SK-N-SH (cell line): ENCODE results near the gene CTBS. TPM values are rescaled to one million over a fixed set of nuclear protein-coding genes. Genes with fewer than 3 reads are reported as not detected.
"Not testable (repeated sequence)": the region's sequence is repeated elsewhere in the genome, so short reads cannot be mapped to it uniquely, and the experiment has no call there.

Source experiments
- CTCF ChIA-PET: fragments of 300-600, 350-600 bp; formaldehyde crosslinking; extraction: SDS; loops from one replicate; lab custom pipeline; 2021; lab: Yijun Ruan, JAX
- POLR2A ChIA-PET: fragments of 350-600 bp; sonication (Branson Sonifier 250); formaldehyde crosslinking; extraction: SDS; loops from one replicate; lab custom pipeline; 2020; ENCODE audit warnings: antibody characterized with exemption, inconsistent platforms; lab: Yijun Ruan, JAX
- DNase-seq: peaks from one replicate; pipeline ENCODE4 v3.0.0; 2012
- H2AFZ ChIP-seq: fragments of 200-600 bp; sonication (generic); 2 replicates; pipeline ENCODE4 v1.8.1; 2016; ENCODE audit warnings: antibody characterized with exemption, mild to moderate bottlenecking, low read depth
- H3F3A ChIP-seq: fragments of 200-600 bp; sonication (generic); replicated peaks from 2 replicates; pipeline ENCODE3; 2016; ENCODE audit warnings: antibody characterized with exemption, mild to moderate bottlenecking; ENCODE audit not compliant: insufficient read depth
- H3K27ac ChIP-seq, 2 experiments: fragments of 200-500 bp in 1 of 2; fragments of 200-600 bp in 1 of 2; sonication (Bioruptor generic) in 1 of 2; sonication (generic), shearing (Covaris generic) in 1 of 2; 2 replicates each; pipeline versions ENCODE4 v1.5.1 to v1.6.1; 2014 to 2016; ENCODE audit warnings: low read depth in 2 of 2, inconsistent platforms in 1 of 2, low read length in 1 of 2, mild to moderate bottlenecking in 1 of 2, mixed read lengths in 1 of 2
- H3K27me3 ChIP-seq: fragments of 200-600 bp; sonication (generic), shearing (Covaris generic); 2 replicates; pipeline ENCODE4 v1.6.1; 2016; ENCODE audit warnings: mixed run types; ENCODE audit not compliant: insufficient read depth
- H3K36me3 ChIP-seq, 2 experiments: fragments of 200-500 bp in 1 of 2; fragments of 200-600 bp in 1 of 2; sonication (Bioruptor generic) in 1 of 2; sonication (generic) in 1 of 2; replicated peaks in 1 of 2; 2 replicates each; pipeline versions ENCODE3 to v1.5.1; 2014 to 2016; ENCODE audit warnings: low read length in 1 of 2, mild to moderate bottlenecking in 1 of 2; ENCODE audit not compliant: insufficient read depth in 2 of 2, control insufficient read depth in 1 of 2
- H3K4me1 ChIP-seq, 2 experiments: fragments of 200-500 bp in 1 of 2; fragments of 200-600 bp in 1 of 2; sonication (Bioruptor generic) in 1 of 2; sonication (generic), shearing (Covaris generic) in 1 of 2; 2 replicates each; pipeline versions ENCODE4 v1.5.1 to v1.6.1; 2014 to 2016; ENCODE audit warnings: low read depth in 1 of 2, low read length in 1 of 2, mixed run types in 1 of 2; ENCODE audit not compliant: insufficient read depth in 2 of 2, control insufficient read depth in 1 of 2
- H3K4me2 ChIP-seq: fragments of 200-600 bp; sonication (generic), shearing (Covaris generic); 2 replicates; pipeline ENCODE4 v1.6.1; 2017; ENCODE audit warnings: mixed run types
- H3K4me3 ChIP-seq, 2 experiments: fragments of 200-500 bp in 1 of 2; fragments of 200-600 bp in 1 of 2; sonication (Bioruptor generic) in 1 of 2; sonication (generic), shearing (Covaris generic) in 1 of 2; 2 replicates each; pipeline versions ENCODE4 v1.5.1 to v1.8.1; 2014 to 2016; ENCODE audit warnings: low read depth in 2 of 2, inconsistent platforms in 1 of 2, low read length in 1 of 2, mild to moderate bottlenecking in 1 of 2, mixed read lengths in 1 of 2, moderate library complexity in 1 of 2
- H3K79me2 ChIP-seq: fragments of 200-600 bp; sonication (generic); 2 replicates; pipeline ENCODE4 v1.8.1; 2017; ENCODE audit warnings: mild to moderate bottlenecking; ENCODE audit not compliant: insufficient read depth
- H3K9ac ChIP-seq: fragments of 200-600 bp; sonication (generic); 2 replicates; pipeline ENCODE4 v1.6.1; 2017; ENCODE audit warnings: mixed run types
- H3K9me2 ChIP-seq: fragments of 200-600 bp; sonication (generic); 2 replicates; pipeline ENCODE4 v1.6.1; 2017; ENCODE audit warnings: mixed run types
- H3K9me3 ChIP-seq: fragments of 200-600 bp; sonication (generic); 2 replicates; pipeline ENCODE4 v1.6.1; 2017; ENCODE audit warnings: mixed run types, mild to moderate bottlenecking, moderate library complexity
- H4K20me1 ChIP-seq: fragments of 200-600 bp; sonication (generic); 2 replicates; pipeline ENCODE4 v1.6.1; 2017; ENCODE audit warnings: mild to moderate bottlenecking, mixed run types; ENCODE audit not compliant: insufficient read depth
- CHD2 ChIP-seq: fragments of 150-350 bp; IDR thresholded peaks from 2 replicates; pipeline ENCODE4 v1.6.1; 2018; ENCODE audit warnings: low read length; ENCODE audit not compliant: partially characterized antibody
- EP300 ChIP-seq, 2 experiments: IDR thresholded peaks; 2 replicates each; pipeline versions ENCODE4 v1.4.0 to v1.6.1; 2012; ENCODE audit warnings: borderline replicate concordance in 1 of 2, low read depth in 1 of 2, low read length in 1 of 2
- EZH2phosphoT487 ChIP-seq: fragments of 200-600 bp; sonication (generic); IDR thresholded peaks from 2 replicates; pipeline ENCODE4 v1.6.1; 2017; ENCODE audit warnings: low read depth, mixed run types, mild to moderate bottlenecking, antibody characterized with exemption, moderate library complexity, borderline replicate concordance
- FOSL2 ChIP-seq: IDR thresholded peaks from 2 replicates; pipeline ENCODE4 v1.4.0; 2012; ENCODE audit warnings: low read depth, mild to moderate bottlenecking, moderate library complexity, borderline replicate concordance
- FOXM1 ChIP-seq: IDR thresholded peaks from 2 replicates; pipeline ENCODE4 v1.4.0; 2012; ENCODE audit warnings: low read depth, mild to moderate bottlenecking
- GABPA ChIP-seq: IDR thresholded peaks from 2 replicates; pipeline ENCODE4 v1.4.0; 2012; ENCODE audit warnings: low read depth, mild to moderate bottlenecking
- GATA2 ChIP-seq: sonication (generic); formaldehyde crosslinking; IDR thresholded peaks from 2 replicates; pipeline ENCODE4 v1.5.0; 2020; ENCODE audit warnings: mild to moderate bottlenecking, missing genetic modification reagents
- MEF2A ChIP-seq: IDR thresholded peaks from 2 replicates; pipeline ENCODE4 v1.4.0; 2012; ENCODE audit warnings: low read depth, borderline replicate concordance
- NFIC ChIP-seq: IDR thresholded peaks from 2 replicates; pipeline ENCODE4 v1.4.0; 2012; ENCODE audit warnings: borderline replicate concordance
- PBX3 ChIP-seq: IDR thresholded peaks from 2 replicates; pipeline ENCODE4; 2012
- POLR2AphosphoS5 ChIP-seq: IDR thresholded peaks from 2 replicates; pipeline ENCODE4 v1.6.1; 2012; ENCODE audit warnings: low read depth, low read length
- RXRA ChIP-seq: IDR thresholded peaks from 2 replicates; pipeline ENCODE4 v1.4.0; 2012; ENCODE audit warnings: low read depth, mild to moderate bottlenecking, borderline replicate concordance
- TCF12 ChIP-seq: IDR thresholded peaks from 2 replicates; pipeline ENCODE4 v1.4.0; 2012
- WGBS: methylation state at CpG from one replicate; pipeline ENCODE4 v1.1.6; 2017; ENCODE audit warnings: low lambda C conversion rate; 5-methylcytosine and 5-hydroxymethylcytosine counted together
- polyA plus RNA-seq, 3 experiments: library from polyadenylated mRNA; depleted of rRNA; stranded (reverse); fragments of >200 nt; gene quantifications; 2 replicates each; pipeline ENCODE4 v1.2.3, GENCODE V29; 2012
- TF ChIP-seq, protein P1 (sequence below): IDR thresholded peaks from 2 replicates; pipeline ENCODE4 v1.4.0; 2012; ENCODE audit warnings: low read depth, borderline replicate concordance
- TF ChIP-seq, protein P2 (sequence below): IDR thresholded peaks from 2 replicates; pipeline ENCODE4 v1.4.0; 2012; ENCODE audit warnings: low read depth, borderline replicate concordance
- TF ChIP-seq, protein P3 (sequence below): IDR thresholded peaks from 2 replicates; pipeline ENCODE4 v1.6.1; 2012; ENCODE audit warnings: mild to moderate bottlenecking, low read depth, low read length, moderate library complexity
- TF ChIP-seq, protein P4 (sequence below): fragments of 150-350 bp; IDR thresholded peaks from 2 replicates; pipeline ENCODE4 v1.6.1; 2017; ENCODE audit warnings: antibody characterized with exemption, low read length, low read depth, borderline replicate concordance

Gene CTBS
- polyA plus RNA-seq, 1 of the 3 experiments (the other 2 are of a cell fraction) = 16.6 TPM

GRCh38 chr1:84597011-84597410 is 22.8 kb upstream of the CTBS start:
- TF ChIP-seq EZH2phosphoT487 = no peak
- TF ChIP-seq RXRA = no peak
- no peak for TF ChIP-seq FOSL2
- TF ChIP-seq, protein P1, sequence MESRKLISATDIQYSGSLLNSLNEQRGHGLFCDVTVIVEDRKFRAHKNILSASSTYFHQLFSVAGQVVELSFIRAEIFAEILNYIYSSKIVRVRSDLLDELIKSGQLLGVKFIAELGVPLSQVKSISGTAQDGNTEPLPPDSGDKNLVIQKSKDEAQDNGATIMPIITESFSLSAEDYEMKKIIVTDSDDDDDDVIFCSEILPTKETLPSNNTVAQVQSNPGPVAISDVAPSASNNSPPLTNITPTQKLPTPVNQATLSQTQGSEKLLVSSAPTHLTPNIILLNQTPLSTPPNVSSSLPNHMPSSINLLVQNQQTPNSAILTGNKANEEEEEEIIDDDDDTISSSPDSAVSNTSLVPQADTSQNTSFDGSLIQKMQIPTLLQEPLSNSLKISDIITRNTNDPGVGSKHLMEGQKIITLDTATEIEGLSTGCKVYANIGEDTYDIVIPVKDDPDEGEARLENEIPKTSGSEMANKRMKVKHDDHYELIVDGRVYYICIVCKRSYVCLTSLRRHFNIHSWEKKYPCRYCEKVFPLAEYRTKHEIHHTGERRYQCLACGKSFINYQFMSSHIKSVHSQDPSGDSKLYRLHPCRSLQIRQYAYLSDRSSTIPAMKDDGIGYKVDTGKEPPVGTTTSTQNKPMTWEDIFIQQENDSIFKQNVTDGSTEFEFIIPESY = no peak
- TF ChIP-seq, protein P2, sequence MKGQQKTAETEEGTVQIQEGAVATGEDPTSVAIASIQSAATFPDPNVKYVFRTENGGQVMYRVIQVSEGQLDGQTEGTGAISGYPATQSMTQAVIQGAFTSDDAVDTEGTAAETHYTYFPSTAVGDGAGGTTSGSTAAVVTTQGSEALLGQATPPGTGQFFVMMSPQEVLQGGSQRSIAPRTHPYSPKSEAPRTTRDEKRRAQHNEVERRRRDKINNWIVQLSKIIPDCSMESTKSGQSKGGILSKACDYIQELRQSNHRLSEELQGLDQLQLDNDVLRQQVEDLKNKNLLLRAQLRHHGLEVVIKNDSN = no peak
- TF ChIP-seq EP300 (IDR thresholded peaks at IDR 0.05; ENCODE audit: borderline replicate concordance in 1 of 2, low read depth in 1 of 2, low read length in 1 of 2) = no peak
- TF ChIP-seq NFIC = no peak
- TF ChIP-seq, protein P3, sequence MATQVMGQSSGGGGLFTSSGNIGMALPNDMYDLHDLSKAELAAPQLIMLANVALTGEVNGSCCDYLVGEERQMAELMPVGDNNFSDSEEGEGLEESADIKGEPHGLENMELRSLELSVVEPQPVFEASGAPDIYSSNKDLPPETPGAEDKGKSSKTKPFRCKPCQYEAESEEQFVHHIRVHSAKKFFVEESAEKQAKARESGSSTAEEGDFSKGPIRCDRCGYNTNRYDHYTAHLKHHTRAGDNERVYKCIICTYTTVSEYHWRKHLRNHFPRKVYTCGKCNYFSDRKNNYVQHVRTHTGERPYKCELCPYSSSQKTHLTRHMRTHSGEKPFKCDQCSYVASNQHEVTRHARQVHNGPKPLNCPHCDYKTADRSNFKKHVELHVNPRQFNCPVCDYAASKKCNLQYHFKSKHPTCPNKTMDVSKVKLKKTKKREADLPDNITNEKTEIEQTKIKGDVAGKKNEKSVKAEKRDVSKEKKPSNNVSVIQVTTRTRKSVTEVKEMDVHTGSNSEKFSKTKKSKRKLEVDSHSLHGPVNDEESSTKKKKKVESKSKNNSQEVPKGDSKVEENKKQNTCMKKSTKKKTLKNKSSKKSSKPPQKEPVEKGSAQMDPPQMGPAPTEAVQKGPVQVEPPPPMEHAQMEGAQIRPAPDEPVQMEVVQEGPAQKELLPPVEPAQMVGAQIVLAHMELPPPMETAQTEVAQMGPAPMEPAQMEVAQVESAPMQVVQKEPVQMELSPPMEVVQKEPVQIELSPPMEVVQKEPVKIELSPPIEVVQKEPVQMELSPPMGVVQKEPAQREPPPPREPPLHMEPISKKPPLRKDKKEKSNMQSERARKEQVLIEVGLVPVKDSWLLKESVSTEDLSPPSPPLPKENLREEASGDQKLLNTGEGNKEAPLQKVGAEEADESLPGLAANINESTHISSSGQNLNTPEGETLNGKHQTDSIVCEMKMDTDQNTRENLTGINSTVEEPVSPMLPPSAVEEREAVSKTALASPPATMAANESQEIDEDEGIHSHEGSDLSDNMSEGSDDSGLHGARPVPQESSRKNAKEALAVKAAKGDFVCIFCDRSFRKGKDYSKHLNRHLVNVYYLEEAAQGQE = no peak
- TF ChIP-seq MEF2A = no peak
- no peak for TF ChIP-seq GATA2 (CRISPR knock-in tag)
- no peak for TF ChIP-seq POLR2AphosphoS5
- TF ChIP-seq, protein P4, sequence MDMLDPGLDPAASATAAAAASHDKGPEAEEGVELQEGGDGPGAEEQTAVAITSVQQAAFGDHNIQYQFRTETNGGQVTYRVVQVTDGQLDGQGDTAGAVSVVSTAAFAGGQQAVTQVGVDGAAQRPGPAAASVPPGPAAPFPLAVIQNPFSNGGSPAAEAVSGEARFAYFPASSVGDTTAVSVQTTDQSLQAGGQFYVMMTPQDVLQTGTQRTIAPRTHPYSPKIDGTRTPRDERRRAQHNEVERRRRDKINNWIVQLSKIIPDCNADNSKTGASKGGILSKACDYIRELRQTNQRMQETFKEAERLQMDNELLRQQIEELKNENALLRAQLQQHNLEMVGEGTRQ = no peak
- no peak for TF ChIP-seq CHD2
- TF ChIP-seq FOXM1 = no peak
- TF ChIP-seq GABPA = no peak
- TF ChIP-seq PBX3 = no peak
- no peak for TF ChIP-seq TCF12
- H3K4me2 ChIP-seq = no peak overlapping the region
- H3F3A ChIP-seq = peaks cover 25% of the 10 kb centered on the region
- CTCF ChIA-PET = interaction anchor here (0.6 kb wide), 1 partner anchor 26 kb away, joined by 3 read pairs; no protein-coding TSS in a partner anchor
- peaks cover 0 to 6% of the 10 kb centered on the region in 2 experiments; a peak in 1 of 4 replicates for H3K4me1 ChIP-seq
- POLR2A ChIA-PET = no interaction called here
- no peak overlapping the region for H3K4me3 ChIP-seq
- H3K36me3 ChIP-seq = no peaks in the 10 kb centered on the region
- H2AFZ ChIP-seq = 0 out of 2 replicates have a peak overlapping the region, but pooled peaks have one; percentile 5
- peak overlapping the region in 1 of 2 experiments; percentile 97; a peak in 1 of 4 replicates for H3K27ac ChIP-seq
- H3K9ac ChIP-seq = no peak overlapping the region
- no peaks in the 10 kb centered on the region for H3K27me3 ChIP-seq
- H3K9me3 ChIP-seq = no peaks in the 10 kb centered on the region
- H4K20me1 ChIP-seq = no peaks in the 10 kb centered on the region
- no peaks in the 10 kb centered on the region for H3K79me2 ChIP-seq
- no peak for DNase-seq
- H3K9me2 ChIP-seq = no peaks in the 10 kb centered on the region
- 47% methylated on average over 1 of the region's 1 CpG for WGBS

DNA sequence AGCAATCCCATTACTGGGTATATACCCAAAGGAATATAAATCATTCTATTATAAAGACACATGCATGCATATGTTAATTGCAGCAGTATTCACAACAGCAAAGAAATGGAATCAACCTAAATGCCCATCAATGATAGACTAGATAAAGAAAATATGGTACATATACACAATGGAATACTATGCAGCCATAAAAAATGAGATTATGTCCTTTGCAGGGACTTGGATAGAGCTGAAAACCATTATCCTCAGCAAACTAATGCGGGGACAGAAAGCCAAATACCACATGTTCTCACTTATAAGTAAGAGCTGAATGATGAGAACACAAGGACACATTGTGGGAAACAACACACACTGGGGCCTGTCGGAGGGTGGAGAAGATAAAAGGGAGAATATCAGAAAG is 20.7 kb upstream of the CTBS start:
- H4K20me1 ChIP-seq, H3K36me3 ChIP-seq, H3K9ac ChIP-seq, H3K9me2 ChIP-seq, H3K4me3 ChIP-seq, CTCF ChIA-PET, H3K4me2 ChIP-seq, H3K4me1 ChIP-seq, H3K27me3 ChIP-seq, DNase-seq, H3K9me3 ChIP-seq, H2AFZ ChIP-seq, H3K27ac ChIP-seq, POLR2A ChIA-PET, H3K79me2 ChIP-seq: not testable (repeated sequence)
- peaks cover 21% of the 10 kb centered on the region for H3F3A ChIP-seq
- WGBS = 74% methylated on average over 2 of the region's 2 CpGs
